Left lung (tissue), 10 donors: ENCODE data around the gene GPM6B. TPM values are rescaled to one million over a fixed set of nuclear protein-coding genes. Genes with fewer than 3 reads are reported as not detected.

Source experiments
- ATAC-seq: fragments of 200-7000 bp; cut with Tn5 transposase; one replicate; pipeline ENCODE4 v1.9.1; 2020; ENCODE audit warnings: moderate library complexity
- DNase-seq, 4 donors: peaks; one replicate each; pipeline ENCODE4 v3.0.0-alpha.2; 2013 to 2020
- H3K27ac ChIP-seq, 2 donors: fragments of 200-600 bp; sonication (generic) in 1 of 2; one replicate each; pipeline versions ENCODE4 v1.5.0 to v1.8.0; 2020 to 2021
- H3K27me3 ChIP-seq, 2 donors: fragments of 200-600 bp; sonication (generic) in 1 of 2; one replicate each; pipeline versions ENCODE4 v1.5.0 to v1.8.0; 2020 to 2021
- H3K36me3 ChIP-seq, 2 donors: fragments of 200-600 bp; sonication (generic) in 1 of 2; one replicate each; pipeline versions ENCODE4 v1.5.0 to v1.8.0; 2020 to 2021
- H3K4me1 ChIP-seq, 2 donors: fragments of 200-600 bp; one replicate each; pipeline ENCODE4 v1.8.0; 2021
- H3K4me3 ChIP-seq, 2 donors: fragments of 200-600 bp; sonication (generic) in 1 of 2; one replicate each; pipeline versions ENCODE4 v1.5.0 to v1.8.0; 2020 to 2021; ENCODE audit warnings: mild to moderate bottlenecking in 1 of 2
- H3K9me3 ChIP-seq, 2 donors: fragments of 200-600 bp; sonication (generic) in 1 of 2; one replicate each; pipeline versions ENCODE4 v1.5.0 to v1.8.0; 2020 to 2021
- CTCF ChIP-seq, 2 donors: fragments of 200-600 bp; sonication (generic) in 1 of 2; IDR thresholded peaks; one replicate each; pipeline versions ENCODE4 v1.5.0 to v1.8.0; 2021; ENCODE audit warnings: antibody characterized with exemption in 2 of 2
- intact Hi-C, 2 donors: fragments of 100-400 bp; cut with DNase I; formaldehyde crosslinking; loops; one replicate each; pipeline versions ENCODE4 v1.11.2 to v1.14.2; 2022
- polyA plus RNA-seq, 6 donors: library from polyadenylated mRNA; unstranded; fragments of 120-200 nt; gene quantifications; one replicate each; pipeline ENCODE4 v1.2.1, GENCODE V29; 2013; ENCODE audit not compliant: insufficient read length in 6 of 6
- total RNA-seq, 2 donors: library from RNA; stranded (reverse); fragmentation: NEBNext Ultra II Directional; extraction: Animal tissue kit (Norgen Biotek cat#: 25700); gene quantifications; one replicate each; pipeline ENCODE4 v1.2.1, GENCODE V29; 2021
- donor health status: DM: no; HTN: yes; CAD: no.
- donor health status: DM: no; HTN: no; CAD: no.

Gene GPM6B
- total and polyA plus RNA-seq, 8 donors, result 7.0 to 37.2 (median 31.3) TPM

- TF ChIP-seq CTCF (IDR thresholded peaks at IDR 0.05), result no peak
- H3K9me3 ChIP-seq, result no peaks in the 10 kb centered on the region
- no peak for ATAC-seq
- no peak overlapping the region for H3K27ac ChIP-seq
- H3K36me3 ChIP-seq, result no peaks in the 10 kb centered on the region
- peaks cover 0 to 4% of the 10 kb centered on the region in 2 donors for H3K27me3 ChIP-seq
- DNase-seq, result no peak
- no peaks in the 10 kb centered on the region for H3K4me1 ChIP-seq
- no peak overlapping the region for H3K4me3 ChIP-seq
- intact Hi-C loops, result no loop called here
These were observed 13.8 kb downstream of the GPM6B start for GRCh38 chrX:13803116-13803515.

DNA sequence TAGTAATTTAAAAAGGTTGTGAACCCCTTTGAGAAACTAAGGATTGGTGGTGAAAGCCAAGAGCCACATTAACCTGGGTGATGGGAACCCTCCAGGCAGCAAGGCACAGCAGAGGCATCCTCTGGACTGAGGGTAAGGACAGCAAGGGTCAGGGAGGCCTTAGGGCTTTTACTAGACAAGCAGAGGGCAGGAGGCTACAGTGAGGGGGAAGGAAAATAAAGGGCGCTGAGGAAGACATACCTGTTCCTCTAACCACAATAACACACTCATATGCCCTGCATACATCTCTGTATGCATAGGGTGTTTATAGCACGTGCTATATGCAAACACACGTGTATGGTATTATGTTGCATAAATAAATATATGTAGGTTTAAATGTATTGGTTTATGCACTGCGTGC lies 18.7 kb downstream of the GPM6B start:
- Histone ChIP-seq H3K9me3 (no peaks in the 10 kb centered on the region), H3K36me3 (no peaks in the 10 kb centered on the region), H3K27me3 (no peaks in the 10 kb centered on the region), H3K27ac (no peak overlapping the region), H3K4me3 (no peak overlapping the region), H3K4me1 (no peaks in the 10 kb centered on the region)
- DNase-seq (no peak), ATAC-seq (no peak)
- intact Hi-C loops, result no loop called here
- no peak for TF ChIP-seq CTCF (IDR thresholded peaks at IDR 0.05)

DNA sequence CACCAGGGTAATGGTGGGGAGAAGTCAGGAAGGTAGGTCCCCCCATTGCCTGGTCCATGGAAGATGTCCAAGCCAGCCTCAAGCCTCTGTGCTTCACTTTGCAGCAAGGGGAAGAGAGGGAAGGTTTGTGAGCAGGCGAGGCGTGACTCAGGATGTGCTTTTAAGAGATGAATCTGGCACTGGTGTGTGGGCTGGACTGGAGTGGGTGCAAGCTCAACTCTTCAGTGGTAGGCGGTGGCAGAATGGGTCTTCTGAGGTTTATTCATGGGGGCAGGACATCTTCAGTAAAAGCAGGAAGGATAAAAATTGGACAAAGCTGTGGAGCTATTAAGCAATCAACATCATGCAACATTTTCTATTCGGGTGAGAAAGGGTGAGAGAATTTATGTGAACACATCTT lies 19.4 kb downstream of the GPM6B start:
- no peak for TF ChIP-seq CTCF (IDR thresholded peaks at IDR 0.05)
- intact Hi-C loops, result no loop called here

DNA sequence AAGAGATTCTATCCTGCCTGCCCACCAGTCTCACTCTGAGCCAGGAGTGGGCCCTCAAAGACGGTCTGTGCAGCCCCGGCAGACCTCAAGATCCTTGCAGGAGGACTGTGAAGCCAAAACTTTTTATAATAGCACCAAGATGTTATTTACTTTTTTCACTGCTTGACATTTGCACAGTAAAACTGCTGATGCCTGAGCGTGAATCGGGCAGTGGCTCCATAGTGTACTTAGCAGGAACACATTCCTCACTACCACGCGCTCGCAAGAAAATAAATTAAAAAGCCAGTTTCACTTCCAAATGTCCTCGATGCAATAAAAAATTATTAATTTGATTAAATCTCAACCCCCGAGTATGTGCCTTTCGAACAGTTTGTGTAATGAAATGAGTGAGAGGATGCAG lies 22.5 kb downstream of the GPM6B start:
- H3K36me3 ChIP-seq, result no peaks in the 10 kb centered on the region
- H3K9me3 ChIP-seq, result no peaks in the 10 kb centered on the region
- DNase-seq (no peak), ATAC-seq (no peak)
- H3K4me1 ChIP-seq, result no peaks in the 10 kb centered on the region
- intact Hi-C loops, result no loop called here
- no peak for TF ChIP-seq CTCF (IDR thresholded peaks at IDR 0.05)
- H3K4me3 ChIP-seq, result no peak overlapping the region
- H3K27ac ChIP-seq, result no peak overlapping the region
- H3K27me3 ChIP-seq, result no peaks in the 10 kb centered on the region

More for the DNA sequence above, 19.4 kb downstream of the GPM6B start:
- H3K27me3 ChIP-seq, result no peaks in the 10 kb centered on the region
- no peak overlapping the region for H3K27ac ChIP-seq
- ATAC-seq (no peak), DNase-seq (no peak)
- no peaks in the 10 kb centered on the region for H3K4me1 ChIP-seq
- H3K4me3 ChIP-seq, result no peak overlapping the region
- H3K9me3 ChIP-seq, result no peaks in the 10 kb centered on the region
- no peaks in the 10 kb centered on the region for H3K36me3 ChIP-seq

DNA sequence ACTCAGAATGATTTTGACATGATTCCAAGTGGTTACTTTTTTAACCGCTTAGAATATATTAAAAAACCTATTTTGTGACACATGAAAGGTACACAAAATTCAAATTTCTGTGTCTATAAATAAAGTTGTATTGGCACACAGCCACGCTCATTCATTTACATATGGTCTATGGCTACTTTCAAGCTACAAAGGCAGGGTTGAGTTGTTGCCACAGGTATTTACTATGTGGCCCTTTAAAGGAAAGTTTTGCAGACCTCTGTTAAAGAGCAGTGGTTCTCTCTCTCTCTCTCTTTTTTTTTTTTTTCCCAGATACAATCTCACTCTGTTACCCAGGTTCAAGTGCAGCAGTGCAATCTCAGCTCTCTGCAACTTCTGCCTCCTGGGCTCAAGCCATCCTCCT lies 23.0 kb downstream of the GPM6B start:
- no peaks in the 10 kb centered on the region for H3K4me1 ChIP-seq
- no peaks in the 10 kb centered on the region for H3K36me3 ChIP-seq
- ATAC-seq (no peak), DNase-seq (no peak)
- intact Hi-C loops, result no loop called here
- H3K27ac ChIP-seq, result no peak overlapping the region
- H3K4me3 ChIP-seq, result no peak overlapping the region
- H3K27me3 ChIP-seq, result no peaks in the 10 kb centered on the region
- no peak for TF ChIP-seq CTCF (IDR thresholded peaks at IDR 0.05)
- no peaks in the 10 kb centered on the region for H3K9me3 ChIP-seq
